Naive thymus-derived CD4-positive, alpha-beta T cell (primary cell): ENCODE data around the gene AVEN. TPM values are rescaled to one million over a fixed set of nuclear protein-coding genes. Genes with fewer than 3 reads are reported as not detected.

ENCODE experiments used
- ATAC-seq: fragments of 150-1000 bp; cut with Tn5 transposase; 2 replicates; pipeline ENCODE4 v1.10.0; 2021; ENCODE audit warnings: mild to moderate bottlenecking, moderate library complexity
- CTCF ChIA-PET: fragments of 350-600 bp; sonication (Branson Sonifier 250); formaldehyde crosslinking; loops from one replicate; lab custom pipeline; 2021; ENCODE audit warnings: antibody characterized with exemption; lab: Charles Lee
- POLR2A ChIA-PET: fragments of 350-600 bp; sonication (Branson Sonifier 250); formaldehyde crosslinking; loops from one replicate; lab custom pipeline; 2021; ENCODE audit warnings: antibody characterized with exemption, inconsistent platforms; lab: Charles Lee
- DNase-seq, 9 donors: peaks; one replicate each; pipeline versions ENCODE4 v3.0.0 to v3.0.0-alpha.2; 2020 to 2022; ENCODE audit warnings: mixed read lengths in 1 of 9
- H3K27ac ChIP-seq: one replicate; pipeline ENCODE4 v1.7.0; 2013; ENCODE audit warnings: mild to moderate bottlenecking, low read depth, low read length, moderate library complexity
- H3K27me3 ChIP-seq, 2 donors: one replicate each; pipeline ENCODE4 v1.7.0; 2013; ENCODE audit warnings: low read length in 2 of 2, mild to moderate bottlenecking in 2 of 2, moderate library complexity in 2 of 2; ENCODE audit not compliant: control insufficient read depth in 2 of 2, insufficient read depth in 2 of 2
- H3K36me3 ChIP-seq, 3 experiments: 1 replicate in 2 of 3; 2 replicates in 1 of 3; pipeline ENCODE4 v1.7.0; 2013; ENCODE audit warnings: low read length in 3 of 3, mild to moderate bottlenecking in 3 of 3, moderate library complexity in 1 of 3; ENCODE audit not compliant: insufficient read depth in 3 of 3, control insufficient read depth in 2 of 3
- H3K4me1 ChIP-seq, 2 donors: one replicate each; pipeline ENCODE4 v1.7.0; 2013; ENCODE audit warnings: low read length in 2 of 2, mild to moderate bottlenecking in 2 of 2, moderate library complexity in 1 of 2; ENCODE audit not compliant: control insufficient read depth in 2 of 2, insufficient read depth in 2 of 2
- H3K4me3 ChIP-seq: 2 replicates; pipeline ENCODE4 v1.7.0; 2013; ENCODE audit warnings: mild to moderate bottlenecking, low read length
- H3K9me3 ChIP-seq, 3 experiments: 1 replicate in 2 of 3; 2 replicates in 1 of 3; pipeline ENCODE4 v1.7.0; 2013; ENCODE audit warnings: low read length in 3 of 3; ENCODE audit not compliant: control insufficient read depth in 2 of 3
- H3K27ac Mint-ChIP-seq, 9 donors: one replicate each; pipeline ENCODE4 v1.8.0; 2020 to 2022; ENCODE audit warnings: mixed read lengths in 9 of 9, mild to moderate bottlenecking in 8 of 9, moderate library complexity in 5 of 9, inconsistent platforms in 2 of 9
- H3K27me3 Mint-ChIP-seq, 5 donors: one replicate each; pipeline ENCODE4 v1.8.0; 2021 to 2022; ENCODE audit warnings: mixed read lengths in 5 of 5, mild to moderate bottlenecking in 1 of 5
- H3K36me3 Mint-ChIP-seq, 5 donors: one replicate each; pipeline ENCODE4 v1.8.0; 2020 to 2022; ENCODE audit warnings: mixed read lengths in 5 of 5, mild to moderate bottlenecking in 3 of 5, inconsistent platforms in 1 of 5
- H3K4me1 Mint-ChIP-seq, 7 donors: one replicate each; pipeline ENCODE4 v1.8.0; 2020 to 2022; ENCODE audit warnings: mixed read lengths in 7 of 7, mild to moderate bottlenecking in 3 of 7, inconsistent platforms in 1 of 7
- H3K4me3 Mint-ChIP-seq, 10 donors: one replicate each; pipeline ENCODE4 v1.8.0; 2020 to 2022; ENCODE audit warnings: mild to moderate bottlenecking in 10 of 10, mixed read lengths in 10 of 10, moderate library complexity in 6 of 10, inconsistent platforms in 2 of 10
- H3K9me3 Mint-ChIP-seq, 11 donors: one replicate each; pipeline ENCODE4 v1.8.0; 2020 to 2022; ENCODE audit warnings: mixed read lengths in 11 of 11, mild to moderate bottlenecking in 4 of 11, inconsistent platforms in 1 of 11, moderate library complexity in 1 of 11
- intact Hi-C, 2 donors: fragments of 100-400 bp; cut with micrococcal nuclease; formaldehyde crosslinking; loops; one replicate each; pipeline ENCODE4 v1.15.1; 2023
- polyA plus RNA-seq, 2 donors: library from polyadenylated mRNA; unstranded; fragments of 300-500 nt; fragmentation: Illumina TruSeq; gene quantifications; one replicate each; pipeline ENCODE4 v1.2.3, GENCODE V29; 2021
- total RNA-seq, 6 experiments: library from RNA in 5 of 6; stranded (reverse) in 5 of 6; gene quantifications; 1 replicate in 5 of 6; 2 replicates in 1 of 6; pipeline ENCODE4 v1.2.3 and lab custom pipeline; 2021 to 2026

AVEN gene
- total and polyA plus RNA-seq, 7 experiments from 2014 or later: 6.4 to 12.8 (median 6.8) TPM

- Histone ChIP-seq H3K4me1 (peaks cover 2 to 6% of the 10 kb centered on the region in 2 donors), H3K36me3 (no peaks in the 10 kb centered on the region), H3K27me3 (no peaks in the 10 kb centered on the region), H3K27ac (no peak overlapping the region), H3K4me3 (no peak overlapping the region), H3K9me3 (no peaks in the 10 kb centered on the region)
- Mint-ChIP-seq H3K27ac (no peak overlapping the region), H3K27me3 (peaks cover 0 to 3% (median 0%) of the 10 kb centered on the region in 5 donors), H3K9me3 (peaks cover 0 to 3% (median 0%) of the 10 kb centered on the region in 11 donors), H3K4me3 (no peak overlapping the region), H3K4me1 (peaks cover 6 to 13% (median 9%) of the 10 kb centered on the region in 7 donors), H3K36me3 (peaks cover 0 to 8% (median 3%) of the 10 kb centered on the region in 5 donors)
- intact Hi-C loops: no loop called here
- POLR2A ChIA-PET: no interaction called here
- CTCF ChIA-PET: no interaction called here
- ATAC-seq (no peak), DNase-seq (no peak)
Observed at GRCh38 chr15:34013746-34014145, 25.3 kb downstream of the AVEN start.

GRCh38 chr15:34012461-34013028 lies 26.5 kb downstream of the AVEN start:
- H3K4me1 Mint-ChIP-seq: peaks cover 0 to 6% (median 0%) of the 10 kb centered on the region in 7 donors
- H3K9me3 Mint-ChIP-seq: peaks cover 0 to 3% (median 0%) of the 10 kb centered on the region in 11 donors
- Histone ChIP-seq H3K4me3 (no peak overlapping the region), H3K36me3 (no peaks in the 10 kb centered on the region), H3K27ac (no peak overlapping the region), H3K27me3 (no peaks in the 10 kb centered on the region), H3K4me1 (no peaks in the 10 kb centered on the region), H3K9me3 (no peaks in the 10 kb centered on the region)
- peaks cover 0 to 3% (median 0%) of the 10 kb centered on the region in 5 donors for H3K27me3 Mint-ChIP-seq
- H3K36me3 Mint-ChIP-seq: peaks cover 0 to 8% (median 0%) of the 10 kb centered on the region in 5 donors
- CTCF ChIA-PET: no interaction called here
- ATAC-seq (no peak), DNase-seq (no peak)
- POLR2A ChIA-PET: no interaction called here
- no peak overlapping the region for H3K4me3 Mint-ChIP-seq
- intact Hi-C loops: no loop called here
- H3K27ac Mint-ChIP-seq: no peak overlapping the region

- Histone ChIP-seq H3K4me1 (no peaks in the 10 kb centered on the region), H3K4me3 (no peak overlapping the region), H3K27ac (no peak overlapping the region), H3K9me3 (no peaks in the 10 kb centered on the region), H3K36me3 (no peaks in the 10 kb centered on the region), H3K27me3 (no peaks in the 10 kb centered on the region)
- no peak overlapping the region for H3K4me3 Mint-ChIP-seq
- DNase-seq: no peak
- no peak overlapping the region for H3K27ac Mint-ChIP-seq
- intact Hi-C loops: no loop called here
- ChIA-PET CTCF (no interaction called here), POLR2A (no interaction called here)
- no peak for ATAC-seq
- H3K27me3 Mint-ChIP-seq: peaks cover 0 to 3% (median 0%) of the 10 kb centered on the region in 5 donors
- peaks cover 0 to 4% (median 0%) of the 10 kb centered on the region in 7 donors for H3K4me1 Mint-ChIP-seq
- peaks cover 0 to 3% (median 0%) of the 10 kb centered on the region in 11 donors for H3K9me3 Mint-ChIP-seq
- H3K36me3 Mint-ChIP-seq: peaks cover 0 to 6% (median 0%) of the 10 kb centered on the region in 5 donors
Observed at GRCh38 chr15:34011481-34011880, 27.5 kb downstream of the AVEN start.

- Histone ChIP-seq H3K9me3 (no peaks in the 10 kb centered on the region), H3K27ac (no peak overlapping the region), H3K4me3 (no peak overlapping the region), H3K27me3 (no peaks in the 10 kb centered on the region), H3K4me1 (no peaks in the 10 kb centered on the region), H3K36me3 (no peaks in the 10 kb centered on the region)
- Mint-ChIP-seq H3K9me3 (peaks cover 0 to 3% (median 0%) of the 10 kb centered on the region in 11 donors), H3K4me1 (peaks cover 0 to 4% (median 0%) of the 10 kb centered on the region in 7 donors), H3K4me3 (no peak overlapping the region), H3K27ac (no peak overlapping the region), H3K36me3 (peaks cover 0 to 8% (median 0%) of the 10 kb centered on the region in 5 donors), H3K27me3 (peaks cover 0 to 3% (median 0%) of the 10 kb centered on the region in 5 donors)
- intact Hi-C loops: no loop called here
- ChIA-PET CTCF (no interaction called here), POLR2A (interaction anchor here (1.4 kb wide), 1 partner anchor 8 kb away, joined by 3 read pairs; no protein-coding TSS in a partner anchor)
- DNase-seq: no peak
- ATAC-seq: no peak
Observed at GRCh38 chr15:34010921-34011320, 28.1 kb downstream of the AVEN start.

- H3K27ac ChIP-seq: no peak overlapping the region
- no peaks in the 10 kb centered on the region for H3K36me3 ChIP-seq
- no peak for ATAC-seq
- no peak overlapping the region for H3K27ac Mint-ChIP-seq
- H3K4me1 Mint-ChIP-seq: peaks cover 0 to 3% (median 0%) of the 10 kb centered on the region in 7 donors
- peaks cover 0 to 5% (median 0%) of the 10 kb centered on the region in 5 donors for H3K36me3 Mint-ChIP-seq
- intact Hi-C loops: no loop called here
- H3K27me3 ChIP-seq: no peaks in the 10 kb centered on the region
- no peak overlapping the region for H3K4me3 Mint-ChIP-seq
- peaks cover 0 to 3% (median 0%) of the 10 kb centered on the region in 11 donors for H3K9me3 Mint-ChIP-seq
- no peak overlapping the region for H3K4me3 ChIP-seq
- ChIA-PET CTCF (no interaction called here), POLR2A (interaction anchor here (1.4 kb wide), 1 partner anchor 9 kb away, joined by 3 read pairs; no protein-coding TSS in a partner anchor)
- DNase-seq: no peak
- H3K27me3 Mint-ChIP-seq: no peaks in the 10 kb centered on the region
- H3K9me3 ChIP-seq: no peaks in the 10 kb centered on the region
- H3K4me1 ChIP-seq: no peaks in the 10 kb centered on the region
Observed at GRCh38 chr15:34009656-34010055, 29.3 kb downstream of the AVEN start.

GRCh38 chr15:34006381-34006780 lies 32.6 kb downstream of the AVEN start:
- intact Hi-C loops: no loop called here
- no peak overlapping the region for H3K27ac Mint-ChIP-seq
- DNase-seq (no peak), ATAC-seq (no peak)
- H3K27ac ChIP-seq: no peak overlapping the region
- H3K4me3 ChIP-seq: no peak overlapping the region
- POLR2A ChIA-PET: no interaction called here
- no peaks in the 10 kb centered on the region for H3K27me3 Mint-ChIP-seq
- no peaks in the 10 kb centered on the region for H3K4me1 ChIP-seq
- CTCF ChIA-PET: no interaction called here
- peaks cover 0 to 1% (median 0%) of the 10 kb centered on the region in 11 donors for H3K9me3 Mint-ChIP-seq
- H3K36me3 Mint-ChIP-seq: peaks cover 0 to 15% (median 2%) of the 10 kb centered on the region in 5 donors
- no peaks in the 10 kb centered on the region for H3K36me3 ChIP-seq
- H3K4me1 Mint-ChIP-seq: no peaks in the 10 kb centered on the region
- H3K9me3 ChIP-seq: no peaks in the 10 kb centered on the region
- no peaks in the 10 kb centered on the region for H3K27me3 ChIP-seq
- H3K4me3 Mint-ChIP-seq: no peak overlapping the region

GRCh38 chr15:34001536-34001935 lies 37.5 kb downstream of the AVEN start:
- intact Hi-C loops: no loop called here
- H3K36me3 ChIP-seq: no peaks in the 10 kb centered on the region

More at GRCh38 chr15:34001536-34001935, 37.5 kb downstream of the AVEN start:
- Histone ChIP-seq H3K4me3 (no peak overlapping the region), H3K27ac (no peak overlapping the region), H3K4me1 (no peaks in the 10 kb centered on the region), H3K27me3 (no peaks in the 10 kb centered on the region), H3K9me3 (no peaks in the 10 kb centered on the region)
- Mint-ChIP-seq H3K9me3 (no peaks in the 10 kb centered on the region), H3K27ac (no peak overlapping the region), H3K36me3 (peaks cover 0 to 14% (median 4%) of the 10 kb centered on the region in 5 donors), H3K27me3 (no peaks in the 10 kb centered on the region), H3K4me1 (no peaks in the 10 kb centered on the region), H3K4me3 (no peak overlapping the region)
- no peak for ATAC-seq
- CTCF ChIA-PET: no interaction called here
- no peak for DNase-seq
- POLR2A ChIA-PET: no interaction called here
